RWPE1 (cell line): ENCODE measurements around the gene CDKAL1.

Experiments used
- CTCF ChIA-PET: fragments of 350-600 bp; sonication (Branson Sonifier 250); formaldehyde crosslinking; extraction: SDS; loops from one replicate; lab custom pipeline; 2021; lab: Yijun Ruan, JAX
- POLR2A ChIA-PET: fragments of 400-600 bp; formaldehyde crosslinking; extraction: SDS; loops from one replicate; lab custom pipeline; 2020; ENCODE audit warnings: antibody characterized with exemption; ENCODE audit not compliant: low non-redundant PET; lab: Yijun Ruan, JAX
- DNase-seq: peaks from one replicate; pipeline ENCODE4 v3.0.0; 2012; ENCODE audit warnings: low spot score
- H3K27ac ChIP-seq: fragments of 450-650 bp; 2 replicates; pipeline ENCODE4 v1.5.1; 2017
- CTCF ChIP-seq: fragments of 450-650 bp; conservative IDR thresholded peaks from 2 replicates; pipeline ENCODE4 v1.5.1; 2017; ENCODE audit warnings: low read depth, mild to moderate bottlenecking

CDKAL1 gene

GRCh38 chr6:21111093-21111725 lies 577.0 kb downstream of the CDKAL1 start:
- ChIA-PET POLR2A (no interaction called here), CTCF (no interaction called here)
- no peak overlapping the region for H3K27ac ChIP-seq
- TF ChIP-seq CTCF: no peak
- peak; percentile 13 for DNase-seq

GRCh38 chr6:21115111-21115510 lies 580.9 kb downstream of the CDKAL1 start:
- H3K27ac ChIP-seq: no peak overlapping the region
- no peak for DNase-seq
- CTCF ChIA-PET: no interaction called here
- no peak for TF ChIP-seq CTCF
- POLR2A ChIA-PET: no interaction called here

- POLR2A ChIA-PET: no interaction called here
- TF ChIP-seq CTCF: no peak
- CTCF ChIA-PET: no interaction called here
- H3K27ac ChIP-seq: no peak overlapping the region
- DNase-seq: no peak
Measured at GRCh38 chr6:21116736-21117135, 582.5 kb downstream of the CDKAL1 start.

GRCh38 chr6:21118216-21118780 lies 584.0 kb downstream of the CDKAL1 start:
- TF ChIP-seq CTCF: no peak
- ChIA-PET POLR2A (no interaction called here), CTCF (no interaction called here)

GRCh38 chr6:21121636-21122136 lies 587.4 kb downstream of the CDKAL1 start:
- TF ChIP-seq CTCF: no peak
- no peak for DNase-seq
- ChIA-PET POLR2A (no interaction called here), CTCF (no interaction called here)
- no peak overlapping the region for H3K27ac ChIP-seq

More at GRCh38 chr6:21118216-21118780, 584.0 kb downstream of the CDKAL1 start:
- H3K27ac ChIP-seq: no peak overlapping the region
- no peak for DNase-seq

GRCh38 chr6:21123507-21124436 lies 589.5 kb downstream of the CDKAL1 start:
- H3K27ac ChIP-seq: no peak overlapping the region
- no peak for TF ChIP-seq CTCF
- ChIA-PET POLR2A (no interaction called here), CTCF (no interaction called here)
- DNase-seq: no peak
